H1 (cell line): ENCODE measurements around the gene HSD17B8. TPM values are rescaled to one million over a fixed set of nuclear protein-coding genes. Genes with fewer than 3 reads are reported as not detected.
A peak's percentile ranks its signal among the peaks of the same experiment; 100 is the strongest.

Source experiments
- CTCF ChIA-PET: fragments of 300-600 bp; sonication (Branson Sonifier 250); formaldehyde crosslinking; loops from one replicate; lab custom pipeline; 2021; ENCODE audit not compliant: partially characterized antibody; lab: Charles Lee
- POLR2A ChIA-PET: fragments of 300-600 bp; sonication (Branson Sonifier 250); formaldehyde crosslinking; loops from one replicate; lab custom pipeline; 2021; ENCODE audit warnings: inconsistent platforms; ENCODE audit not compliant: partially characterized antibody; lab: Charles Lee
- DNase-seq, 2 experiments: peaks; one replicate each; pipeline versions ENCODE4 v3.0.0 to v3.0.0-alpha.2; 2010 to 2022; ENCODE audit warnings: low spot score in 2 of 2, low read depth in 1 of 2, mixed read lengths in 1 of 2
- FAIRE-seq: peaks from 2 replicates; lab custom pipeline; 2011; peaks lifted over from hg19 to GRCh38; lab: Jason Lieb, UNC
- H2AFZ ChIP-seq: 2 replicates; pipeline ENCODE4 v1.8.1; 2012; ENCODE audit warnings: low read length, inconsistent platforms
- H2AK5ac ChIP-seq: 2 replicates; pipeline ENCODE4 v1.6.1; 2013; ENCODE audit warnings: low read depth, low read length
- H2BK120ac ChIP-seq: replicated peaks from 2 replicates; pipeline ENCODE3; 2013; ENCODE audit warnings: low read depth, low read length, inconsistent platforms
- H2BK12ac ChIP-seq: 2 replicates; pipeline ENCODE4 v1.6.1; 2013; ENCODE audit warnings: low read depth, low read length
- H2BK15ac ChIP-seq: 2 replicates; pipeline ENCODE4 v1.6.1; 2013; ENCODE audit warnings: low read length
- H2BK20ac ChIP-seq: 2 replicates; pipeline ENCODE4 v1.6.1; 2013; ENCODE audit warnings: low read length
- H2BK5ac ChIP-seq: 2 replicates; pipeline ENCODE4 v1.6.1; 2013; ENCODE audit warnings: low read depth, low read length
- H3K14ac ChIP-seq: 2 replicates; pipeline ENCODE4 v1.6.1; 2013; ENCODE audit warnings: inconsistent platforms; ENCODE audit not compliant: insufficient read length
- H3K18ac ChIP-seq: 2 replicates; pipeline ENCODE4 v1.6.1; 2013; ENCODE audit warnings: low read length; ENCODE audit errors: extremely low read depth
- H3K23ac ChIP-seq: 2 replicates; pipeline ENCODE4 v1.6.1; 2013; ENCODE audit warnings: inconsistent platforms; ENCODE audit not compliant: insufficient read length
- H3K23me2 ChIP-seq: 2 replicates; pipeline ENCODE4 v1.6.1; 2013; ENCODE audit warnings: low read depth, low read length
- H3K27ac ChIP-seq: 2 replicates; pipeline ENCODE4 v1.6.1; 2011; ENCODE audit warnings: low read depth, low read length, inconsistent platforms
- H3K27me3 ChIP-seq, 4 experiments: replicated peaks in 1 of 4; 1 replicate in 1 of 4; 2 replicates in 3 of 4; pipeline versions ENCODE4 v1.6.1 to v1.8.1; 2011 to 2013; ENCODE audit warnings: low read length in 3 of 4, mild to moderate bottlenecking in 3 of 4, inconsistent platforms in 2 of 4, mixed read lengths in 2 of 4, moderate library complexity in 1 of 4; ENCODE audit not compliant: control insufficient read depth in 3 of 4, insufficient read depth in 3 of 4; ENCODE audit errors: extremely low read depth in 1 of 4
- H3K36me3 ChIP-seq, 4 experiments: 2 replicates each; pipeline versions ENCODE4 v1.6.1 to v1.8.1; 2011 to 2013; ENCODE audit warnings: mild to moderate bottlenecking in 4 of 4, low read length in 3 of 4, moderate library complexity in 2 of 4, control low read depth in 1 of 4, inconsistent platforms in 1 of 4; ENCODE audit not compliant: insufficient read depth in 4 of 4, control insufficient read depth in 2 of 4
- H3K4ac ChIP-seq: replicated peaks from 2 replicates; pipeline ENCODE3; 2013; ENCODE audit warnings: low read length, low read depth, mixed read lengths, inconsistent platforms; ENCODE audit not compliant: insufficient read length
- H3K4me1 ChIP-seq, 4 experiments: replicated peaks in 1 of 4; 1 replicate in 1 of 4; 2 replicates in 3 of 4; pipeline versions ENCODE4 v1.6.1 to v1.8.1; 2011 to 2013; ENCODE audit warnings: low read length in 3 of 4, inconsistent platforms in 2 of 4, mixed read lengths in 1 of 4; ENCODE audit not compliant: insufficient read depth in 4 of 4, control insufficient read depth in 3 of 4
- H3K4me2 ChIP-seq, 2 experiments: 2 replicates each; pipeline versions ENCODE4 v1.6.1 to v1.8.1; 2011 to 2013; ENCODE audit warnings: low read depth in 2 of 2, low read length in 2 of 2, control low read depth in 1 of 2, inconsistent platforms in 1 of 2, mild to moderate bottlenecking in 1 of 2; ENCODE audit not compliant: insufficient read depth in 1 of 2
- H3K4me3 ChIP-seq, 4 experiments: fragments of 200-600, 300-600 bp in 1 of 4; sonication (generic), shearing (Covaris generic), sonication (Bioruptor Twin) in 1 of 4; 2 replicates each; pipeline versions ENCODE4 v1.5.1 to v1.8.1; 2011 to 2016; ENCODE audit warnings: low read length in 4 of 4, low read depth in 3 of 4, control low read depth in 2 of 4, inconsistent platforms in 2 of 4, mild to moderate bottlenecking in 2 of 4, mixed read lengths in 1 of 4, moderate library complexity in 1 of 4; ENCODE audit not compliant: insufficient read depth in 2 of 4; ENCODE audit errors: extremely low read depth in 1 of 4
- H3K56ac ChIP-seq: replicated peaks from 2 replicates; pipeline ENCODE3; 2013; ENCODE audit warnings: low read depth, mild to moderate bottlenecking, mixed read lengths, low read length, inconsistent platforms; ENCODE audit not compliant: insufficient read length
- H3K79me1 ChIP-seq: 2 replicates; pipeline ENCODE4 v1.6.1; 2013; ENCODE audit warnings: low read depth, low read length, control low read depth
- H3K79me2 ChIP-seq, 2 experiments: 2 replicates each; pipeline versions ENCODE4 v1.6.1 to v1.8.1; 2012 to 2013; ENCODE audit warnings: low read length in 2 of 2, mild to moderate bottlenecking in 2 of 2, inconsistent platforms in 1 of 2; ENCODE audit not compliant: insufficient read depth in 2 of 2, control insufficient read depth in 1 of 2
- H3K9ac ChIP-seq, 4 experiments: replicated peaks in 1 of 4; 1 replicate in 1 of 4; 2 replicates in 3 of 4; pipeline versions ENCODE4 v1.6.1 to v1.8.1; 2011 to 2013; ENCODE audit warnings: low read depth in 3 of 4, low read length in 3 of 4, control low read depth in 2 of 4, mild to moderate bottlenecking in 2 of 4, moderate library complexity in 2 of 4, inconsistent platforms in 1 of 4; ENCODE audit errors: extremely low read depth in 1 of 4
- H3K9me3 ChIP-seq, 2 experiments: 2 replicates each; pipeline versions ENCODE4 v1.6.1 to v1.8.1; 2012 to 2013; ENCODE audit warnings: mild to moderate bottlenecking in 2 of 2, moderate library complexity in 2 of 2, control low read depth in 1 of 2, inconsistent platforms in 1 of 2, low read depth in 1 of 2, low read length in 1 of 2, mixed read lengths in 1 of 2; ENCODE audit not compliant: insufficient read depth in 2 of 2
- H4K20me1 ChIP-seq, 2 experiments: replicated peaks in 1 of 2; 2 replicates each; pipeline versions ENCODE3 to v1.8.1; 2011 to 2013; ENCODE audit warnings: inconsistent platforms in 2 of 2, low read length in 2 of 2, mild to moderate bottlenecking in 1 of 2; ENCODE audit not compliant: insufficient read depth in 2 of 2, control insufficient read depth in 1 of 2
- H4K5ac ChIP-seq: 2 replicates; pipeline ENCODE4 v1.6.1; 2013; ENCODE audit warnings: low read length, low read depth, mixed read lengths, inconsistent platforms; ENCODE audit not compliant: insufficient read length
- H4K8ac ChIP-seq: 2 replicates; pipeline ENCODE4 v1.8.0; 2013; ENCODE audit warnings: mild to moderate bottlenecking, moderate library complexity, low read length, inconsistent platforms; ENCODE audit not compliant: insufficient read depth; ENCODE audit errors: extremely low read depth
- H4K91ac ChIP-seq: replicated peaks from 2 replicates; pipeline ENCODE3; 2013; ENCODE audit warnings: low read length, mixed read lengths, inconsistent platforms; ENCODE audit not compliant: insufficient read length
- ASH2L ChIP-seq: fragments of 200-600, 300-600 bp; sonication (generic); IDR thresholded peaks from one replicate; pipeline ENCODE4 v1.7.1; 2017; ENCODE audit warnings: low read length
- CHD1 ChIP-seq: IDR thresholded peaks from 2 replicates; pipeline ENCODE4 v1.6.1; 2012; ENCODE audit warnings: low read depth, low read length, improper control_type of control experiment
- CHD2 ChIP-seq: IDR thresholded peaks from 2 replicates; pipeline ENCODE4 v1.6.1; 2012; ENCODE audit warnings: low read length, improper control_type of control experiment
- EZH2 ChIP-seq: fragments of 200-600 bp; sonication (generic); IDR thresholded peaks from 2 replicates; pipeline ENCODE4 v1.7.1; 2012; ENCODE audit warnings: low read depth, mild to moderate bottlenecking, moderate library complexity, low read length, inconsistent platforms; ENCODE audit not compliant: severe bottlenecking
- POLR2A ChIP-seq, 2 experiments: IDR thresholded peaks; 1 replicate in 1 of 2; 2 replicates in 1 of 2; pipeline ENCODE4 v1.6.1; 2011; ENCODE audit warnings: low read depth in 2 of 2, low read length in 2 of 2, mild to moderate bottlenecking in 2 of 2; ENCODE audit errors: control extremely low read depth in 1 of 2
- RBBP5 ChIP-seq: IDR thresholded peaks from 2 replicates; pipeline ENCODE4 v1.7.1; 2012; ENCODE audit warnings: low read depth, mild to moderate bottlenecking, inconsistent platforms, low read length, moderate library complexity, borderline replicate concordance
- SIN3A ChIP-seq, 2 experiments: IDR thresholded peaks in 1 of 2; conservative IDR thresholded peaks in 1 of 2; 2 replicates each; pipeline ENCODE4 v1.6.1; 2011 to 2012; ENCODE audit warnings: low read length in 2 of 2, improper control_type of control experiment in 1 of 2, low read depth in 1 of 2, mild to moderate bottlenecking in 1 of 2
- SUZ12 ChIP-seq: fragments of 200-600 bp; sonication (generic); IDR thresholded peaks from 2 replicates; pipeline ENCODE4 v1.6.1; 2012; ENCODE audit warnings: mild to moderate bottlenecking, inconsistent platforms, low read length, moderate library complexity, mixed read lengths
- WGBS, 2 experiments: shearing (Covaris generic) in 1 of 2; methylation state at CpG; one replicate each; pipeline versions ENCODE4 v1.1.6 to v1.1.7; 2013 to 2015; ENCODE audit warnings: low lambda C conversion rate in 2 of 2, mixed read lengths in 2 of 2, inconsistent platforms in 1 of 2, low coverage in 1 of 2, missing lambda C conversion rate in 1 of 2; ENCODE audit not compliant: insufficient replicate concordance in 2 of 2, insufficient coverage in 1 of 2, insufficient read length in 1 of 2; ENCODE audit errors: extremely low coverage in 1 of 2, missing lambda C conversion rate in 1 of 2; 5-methylcytosine and 5-hydroxymethylcytosine counted together
- polyA plus RNA-seq, 7 experiments: library from polyadenylated mRNA; depleted of rRNA in 3 of 7; stranded (reverse) in 5 of 7; unstranded in 2 of 7; fragments of >200 nt in 5 of 7; fragments of 200-250 nt in 2 of 7; gene quantifications; 1 replicate in 5 of 7; 2 replicates in 1 of 7; 4 replicates in 1 of 7; pipeline versions ENCODE4 v1.2.1 to v1.2.3, GENCODE V29; 2011 to 2013; ENCODE audit warnings: missing spikeins in 2 of 7, mixed read lengths in 2 of 7
- total RNA-seq: library from RNA; stranded (reverse); fragmentation: NEBNext Ultra II Directional; extraction: Animal tissue kit (Norgen Biotek cat#: 25700); gene quantifications from 2 replicates; pipeline ENCODE4 v1.2.1, GENCODE V29; 2021
- TF ChIP-seq, protein P1 (sequence below): IDR thresholded peaks from 2 replicates; pipeline ENCODE4 v1.6.1; 2011; ENCODE audit warnings: low read length, improper control_type of control experiment

HSD17B8 gene
- total and polyA plus RNA-seq, 2 of the 8 experiments (the other 6 are each of a cell fraction or from before 2014, with no cell fraction given): 3.3 to 17.1 TPM

DNA sequence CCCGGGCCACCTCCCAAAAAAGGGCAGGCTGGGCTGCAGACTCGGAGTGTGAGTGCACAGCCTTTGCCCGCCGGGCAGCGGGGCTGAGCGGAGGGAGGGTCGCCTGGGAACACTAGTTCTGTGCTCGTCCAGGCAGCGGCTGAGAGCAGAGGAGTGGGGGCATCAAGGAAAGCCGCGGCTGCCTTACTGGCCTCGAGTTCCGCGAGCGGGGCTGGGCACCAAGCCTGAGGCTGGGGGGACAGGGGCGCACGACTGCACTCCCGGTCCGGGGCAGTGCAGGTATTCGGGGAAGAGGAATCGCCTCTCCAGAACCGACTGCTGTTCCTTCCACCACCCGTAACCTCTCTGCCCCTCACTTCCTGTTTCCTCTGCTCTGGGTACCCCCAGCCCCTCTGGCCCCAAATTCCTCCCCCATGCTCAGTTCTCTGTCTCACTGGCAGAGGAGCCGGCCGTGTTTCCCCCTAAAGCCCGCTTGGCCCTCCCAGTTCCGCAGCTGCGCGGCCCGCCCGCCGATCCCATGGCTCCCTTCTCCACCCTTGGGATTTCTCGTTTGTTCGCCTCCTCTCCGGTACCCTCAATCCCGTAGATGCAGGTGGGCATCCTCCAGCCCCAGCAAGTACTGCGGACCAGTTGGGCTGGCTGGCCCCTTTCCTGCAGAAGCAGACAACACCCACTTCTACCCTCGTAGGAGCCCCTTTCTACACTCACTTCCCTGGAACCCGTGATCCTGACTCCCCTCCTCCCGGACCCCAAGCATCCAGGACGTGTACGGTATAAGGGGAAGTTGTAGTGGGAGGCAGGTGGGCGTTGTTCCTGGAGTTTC is 8.9 kb downstream of the HSD17B8 start:
- no peaks in the 10 kb centered on the region for H3K9me3 ChIP-seq
- peak overlapping the region; percentile 89; the same call in 1 of the 2 replicates for H3K18ac ChIP-seq
- peak overlapping the region; percentile 50 to 72 (median 66) for H3K4me3 ChIP-seq
- H3K23me2 ChIP-seq: peaks cover 14% of the 10 kb centered on the region; the same call in 1 of the 2 replicates
- no peak overlapping the region; the same call in 1 of the 2 replicates for H2AFZ ChIP-seq
- H3K4me1 ChIP-seq: peaks cover 0 to 13% (median 4%) of the 10 kb centered on the region in 4 experiments; a peak in 6 of 7 replicates
- H3K9ac ChIP-seq: peak overlapping the region in 3 of 4 experiments; percentile 10 to 66 (median 13); a peak in 3 of 7 replicates
- no peak overlapping the region for H3K23ac ChIP-seq
- H2BK120ac ChIP-seq: no peak overlapping the region
- no peak overlapping the region for H2BK12ac ChIP-seq
- H3K56ac ChIP-seq: no peak overlapping the region
- H4K91ac ChIP-seq: no peak overlapping the region
- H4K5ac ChIP-seq: no peak overlapping the region
- H2BK15ac ChIP-seq: peak overlapping the region; percentile 97; the same call in 1 of the 2 replicates
- H4K8ac ChIP-seq: no peak overlapping the region
- H3K4ac ChIP-seq: no peak overlapping the region
- H4K20me1 ChIP-seq: peaks cover 2 to 16% of the 10 kb centered on the region in 2 experiments
- no peak overlapping the region for H3K27ac ChIP-seq
- CTCF ChIA-PET: interaction anchor here (0.5 to 6.3 kb wide), 3 partner anchors 35 to 369 kb away, joined by 3 to 60 read pairs (median 3); no protein-coding TSS in a partner anchor
- no peaks in the 10 kb centered on the region; the same call in 1 of the 2 replicates for H3K79me1 ChIP-seq
- no peak overlapping the region for H2BK5ac ChIP-seq
- 4% methylated on average over 40 of the region's 43 CpGs; no CpG with 5 or more reads in 1 of the 2 experiments for WGBS, 2 experiments
- H2AK5ac ChIP-seq: no peak overlapping the region
- H2BK20ac ChIP-seq: no peak overlapping the region
- peak in 1 of 2 experiments; percentile 79 for DNase-seq
- no peak for FAIRE-seq
- POLR2A ChIA-PET: interaction anchor here (0.8 to 2.3 kb wide), 7 partner anchors 9 to 242 kb away, joined by 3 to 13 read pairs (median 5); partner anchors contain the start of genes HSD17B8, RPS18 and VPS52
- H3K14ac ChIP-seq: no peak overlapping the region
- H3K79me2 ChIP-seq: no peaks in the 10 kb centered on the region
- peaks cover 2 to 7% (median 4%) of the 10 kb centered on the region in 4 experiments; a peak in 3 of 8 replicates for H3K36me3 ChIP-seq
- peaks cover 32 to 71% (median 67%) of the 10 kb centered on the region in 4 experiments for H3K27me3 ChIP-seq
- peak overlapping the region; percentile 83 to 95 for H3K4me2 ChIP-seq
- TF ChIP-seq, protein P1, sequence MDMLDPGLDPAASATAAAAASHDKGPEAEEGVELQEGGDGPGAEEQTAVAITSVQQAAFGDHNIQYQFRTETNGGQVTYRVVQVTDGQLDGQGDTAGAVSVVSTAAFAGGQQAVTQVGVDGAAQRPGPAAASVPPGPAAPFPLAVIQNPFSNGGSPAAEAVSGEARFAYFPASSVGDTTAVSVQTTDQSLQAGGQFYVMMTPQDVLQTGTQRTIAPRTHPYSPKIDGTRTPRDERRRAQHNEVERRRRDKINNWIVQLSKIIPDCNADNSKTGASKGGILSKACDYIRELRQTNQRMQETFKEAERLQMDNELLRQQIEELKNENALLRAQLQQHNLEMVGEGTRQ: no peak
- peak in 1 of 2 experiments; percentile 62; a peak in 1 of 3 replicates for TF ChIP-seq POLR2A (IDR thresholded peaks at IDR 0.05; ENCODE audit: control extremely low read depth in 1 of 2, low read depth in 2 of 2, low read length in 2 of 2)
- peak; percentile 37; the same call in 1 of the 2 replicates for TF ChIP-seq RBBP5
- no peak for TF ChIP-seq CHD1
- TF ChIP-seq CHD2: no peak
- peak; percentile 61 for TF ChIP-seq EZH2
- 0 out of 4 replicates have a peak, but pooled peaks of 1 of the 2 experiments have one; percentile 12 for TF ChIP-seq SIN3A (conservative IDR thresholded peaks at IDR 0.05 in 1 of 2, IDR thresholded peaks at IDR 0.05 in 1 of 2; ENCODE audit: low read depth in 1 of 2, low read length in 2 of 2)
- TF ChIP-seq SUZ12: peak; percentile 67; the same call in 1 of the 2 replicates
- TF ChIP-seq ASH2L: peak; percentile 60
